ENCODE results near the gene EXTL1. TPM values are rescaled to one million over a fixed set of nuclear protein-coding genes. Genes with fewer than 3 reads are reported as not detected.

Gene EXTL1
- polyA plus RNA-seq, 1 donor: 0.82 TPM

DNA sequence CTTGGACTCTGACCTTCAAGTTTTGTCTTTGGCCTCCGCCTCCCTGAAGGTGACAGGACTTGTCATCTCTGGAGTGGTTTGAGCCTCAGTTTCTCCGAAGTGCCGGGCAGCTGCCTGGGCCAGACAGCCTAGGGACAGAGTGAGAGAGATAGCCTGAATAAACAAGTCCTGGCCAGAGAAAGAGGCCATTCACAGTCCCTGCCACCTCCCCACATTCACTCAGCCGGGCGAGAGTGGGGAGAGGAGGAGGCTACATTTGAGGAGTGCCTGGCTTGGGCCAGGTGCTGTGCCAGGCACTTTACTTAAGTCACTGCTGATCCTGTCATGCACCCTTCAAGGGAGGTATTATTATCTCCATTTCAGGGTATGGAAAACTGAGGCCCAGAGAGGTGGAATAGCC lies 3.5 kb downstream of the EXTL1 start:
- no peaks in the 10 kb centered on the region for H3K9me3 ChIP-seq (ENCODE audit: control insufficient read depth, low read depth, low read length)
- H3K27me3 ChIP-seq (ENCODE audit: control insufficient read depth, insufficient read depth, low read length): no peaks in the 10 kb centered on the region
- WGBS (ENCODE audit: insufficient coverage, low lambda C conversion rate): no CpG with 5 or more reads among the region's 5 CpGs
- no peak for DNase-seq
- no peaks in the 10 kb centered on the region for H3K36me3 ChIP-seq (ENCODE audit: control insufficient read depth, insufficient read depth, low read length)
- H3K4me3 ChIP-seq (ENCODE audit: low read length): no peak overlapping the region
- H3K4me1 ChIP-seq (ENCODE audit: control insufficient read depth, insufficient read depth, low read length): no peaks in the 10 kb centered on the region
- H3K27ac ChIP-seq (ENCODE audit: low read length): no peak overlapping the region

DNA sequence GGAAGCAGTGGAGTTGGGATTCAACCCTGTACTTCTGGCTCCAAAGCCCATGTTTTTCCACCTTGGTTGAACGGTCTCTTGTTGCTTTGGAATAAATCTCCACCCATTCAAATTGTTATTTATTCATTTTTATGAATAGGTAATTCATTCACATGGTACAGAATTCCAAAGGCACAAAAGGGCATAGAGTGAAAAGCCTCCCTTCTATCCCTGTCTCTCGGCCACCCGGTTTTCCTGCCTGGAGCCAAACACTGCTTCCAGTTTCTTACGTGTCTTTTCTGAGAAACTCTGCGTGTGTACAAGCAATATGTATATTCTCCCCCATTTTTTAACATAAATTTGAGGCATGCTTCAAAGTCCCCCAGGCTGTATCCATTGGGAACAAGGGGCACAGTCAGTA lies 3.9 kb downstream of the EXTL1 start:
- Histone ChIP-seq H3K9me3 (ENCODE audit: control insufficient read depth, low read depth, low read length) (no peaks in the 10 kb centered on the region), H3K36me3 (ENCODE audit: control insufficient read depth, insufficient read depth, low read length) (no peaks in the 10 kb centered on the region), H3K4me3 (ENCODE audit: low read length) (no peak overlapping the region), H3K27ac (ENCODE audit: low read length) (no peak overlapping the region), H3K4me1 (ENCODE audit: control insufficient read depth, insufficient read depth, low read length) (no peaks in the 10 kb centered on the region), H3K27me3 (ENCODE audit: control insufficient read depth, insufficient read depth, low read length) (no peaks in the 10 kb centered on the region)
- no CpG with 5 or more reads among the region's 5 CpGs for WGBS (ENCODE audit: insufficient coverage, low lambda C conversion rate)
- DNase-seq: no peak

DNA sequence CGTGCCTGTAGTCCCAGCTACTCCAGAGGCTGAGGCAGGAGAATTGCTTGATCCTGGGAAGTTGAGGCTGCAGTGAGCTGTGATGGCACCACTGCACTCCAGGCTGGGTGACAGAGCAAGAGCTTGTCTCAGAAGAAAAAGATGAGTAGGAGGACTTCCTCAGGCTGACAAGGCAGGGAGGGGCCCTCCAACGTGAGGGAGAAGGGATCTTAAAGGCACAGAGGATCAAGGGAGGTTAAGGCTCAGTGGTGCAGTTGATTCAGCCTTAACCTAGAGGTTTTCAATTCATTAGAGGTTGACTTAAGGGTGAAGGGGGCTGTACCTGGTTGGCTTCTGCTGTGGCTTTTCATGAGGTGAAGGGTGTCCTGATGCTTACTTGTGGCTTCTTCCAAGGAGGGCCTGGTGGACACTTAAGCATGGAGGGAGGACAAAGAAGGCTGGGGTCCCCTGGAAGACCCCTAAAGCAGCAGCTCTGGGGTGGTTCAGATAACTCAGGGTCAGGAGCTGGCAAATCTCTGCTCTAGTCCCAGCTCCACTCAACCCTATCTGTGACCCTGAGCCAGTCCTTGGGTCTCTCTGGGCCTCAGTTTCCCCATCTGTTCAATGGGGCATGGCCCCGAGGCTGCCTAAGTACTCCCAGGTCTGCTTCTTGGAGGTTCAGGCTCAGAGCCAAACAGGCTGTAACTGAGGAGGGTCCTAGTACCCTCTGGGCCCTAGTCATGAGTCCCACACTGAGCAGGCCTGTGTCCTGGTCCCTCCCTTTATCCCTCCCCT lies 6.3 kb downstream of the EXTL1 start:
- no peak overlapping the region for H3K4me3 ChIP-seq (ENCODE audit: low read length)
- H3K27me3 ChIP-seq (ENCODE audit: control insufficient read depth, insufficient read depth, low read length): no peaks in the 10 kb centered on the region
- H3K36me3 ChIP-seq (ENCODE audit: control insufficient read depth, insufficient read depth, low read length): no peaks in the 10 kb centered on the region
- H3K27ac ChIP-seq (ENCODE audit: low read length): no peak overlapping the region
- DNase-seq: no peak
- WGBS (ENCODE audit: insufficient coverage, low lambda C conversion rate): no CpG with 5 or more reads among the region's 3 CpGs
- no peaks in the 10 kb centered on the region for H3K9me3 ChIP-seq (ENCODE audit: control insufficient read depth, low read depth, low read length)
- H3K4me1 ChIP-seq (ENCODE audit: control insufficient read depth, insufficient read depth, low read length): no peaks in the 10 kb centered on the region

DNA sequence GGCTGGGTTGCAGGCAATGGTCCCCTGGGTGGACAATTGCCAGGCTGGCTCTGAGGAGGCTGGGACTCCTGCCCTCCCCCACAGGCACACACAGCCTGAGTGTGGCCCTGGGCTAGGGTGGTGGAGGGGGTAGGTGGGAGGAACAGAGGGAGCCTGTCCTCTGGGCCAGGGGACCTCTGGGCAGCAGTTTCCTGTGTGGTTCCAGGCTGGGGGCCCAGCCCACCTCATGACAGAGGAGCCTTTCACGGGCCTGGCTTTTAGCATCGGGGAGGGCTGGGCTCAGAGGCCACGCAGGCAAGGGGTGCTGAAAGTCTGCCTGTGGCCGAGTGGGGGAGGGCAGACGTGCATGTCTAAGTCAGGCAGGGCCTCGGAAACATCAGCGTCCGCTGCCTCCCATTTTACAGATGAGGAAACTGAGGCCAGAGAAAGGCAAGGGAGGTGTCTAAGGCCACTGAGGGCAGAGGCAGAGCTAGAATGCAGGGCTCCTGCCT lies 7.0 kb downstream of the EXTL1 start:
- no peak overlapping the region for H3K27ac ChIP-seq (ENCODE audit: low read length)
- H3K27me3 ChIP-seq (ENCODE audit: control insufficient read depth, insufficient read depth, low read length): no peaks in the 10 kb centered on the region
- WGBS (ENCODE audit: insufficient coverage, low lambda C conversion rate): no CpG with 5 or more reads among the region's 8 CpGs
- H3K4me3 ChIP-seq (ENCODE audit: low read length): no peak overlapping the region
- no peaks in the 10 kb centered on the region for H3K4me1 ChIP-seq (ENCODE audit: control insufficient read depth, insufficient read depth, low read length)
- DNase-seq: no peak
- no peaks in the 10 kb centered on the region for H3K36me3 ChIP-seq (ENCODE audit: control insufficient read depth, insufficient read depth, low read length)
- no peaks in the 10 kb centered on the region for H3K9me3 ChIP-seq (ENCODE audit: control insufficient read depth, low read depth, low read length)

DNA sequence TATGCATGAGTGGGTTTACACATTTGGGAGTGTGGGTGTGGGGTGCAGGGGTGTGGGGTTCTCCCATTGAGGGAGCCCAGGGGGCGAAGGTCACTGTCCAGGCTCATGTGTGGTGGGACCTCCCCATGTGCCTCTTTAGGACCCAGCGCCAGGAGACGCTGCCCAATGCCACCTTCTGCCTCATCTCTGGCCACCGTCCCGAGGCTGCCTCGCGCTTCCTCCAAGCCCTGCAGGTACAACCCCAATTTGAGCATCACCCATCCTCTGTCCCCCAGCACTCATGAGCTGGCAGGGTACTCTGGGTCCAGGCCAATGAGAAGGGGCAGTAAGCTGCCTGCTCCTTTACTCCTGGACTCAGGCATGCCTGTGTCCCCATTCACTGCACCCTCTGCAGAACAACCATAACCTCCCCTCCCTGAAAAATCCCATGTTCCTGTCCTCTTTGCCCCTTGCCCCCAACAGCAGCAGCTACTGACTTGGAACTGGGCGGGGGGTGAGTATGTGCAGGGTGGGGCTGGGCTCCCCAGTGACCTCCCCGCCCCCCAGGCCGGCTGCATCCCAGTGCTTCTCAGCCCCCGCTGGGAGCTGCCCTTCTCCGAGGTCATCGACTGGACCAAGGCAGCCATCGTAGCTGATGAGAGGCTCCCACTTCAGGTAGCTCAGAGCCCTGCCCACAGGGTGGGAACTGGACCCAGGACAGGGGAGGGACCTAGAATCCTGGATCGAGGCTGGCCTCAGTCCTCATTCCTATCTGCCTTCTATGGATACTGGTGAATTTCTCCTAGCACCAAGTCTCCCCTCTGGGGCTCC lies 7.7 kb downstream of the EXTL1 start:
- no peak for DNase-seq
- no peak overlapping the region for H3K4me3 ChIP-seq (ENCODE audit: low read length)
- WGBS (ENCODE audit: insufficient coverage, low lambda C conversion rate): no CpG with 5 or more reads among the region's 15 CpGs
- no peaks in the 10 kb centered on the region for H3K4me1 ChIP-seq (ENCODE audit: control insufficient read depth, insufficient read depth, low read length)
- H3K36me3 ChIP-seq (ENCODE audit: control insufficient read depth, insufficient read depth, low read length): no peaks in the 10 kb centered on the region
- no peak overlapping the region for H3K27ac ChIP-seq (ENCODE audit: low read length)
- H3K9me3 ChIP-seq (ENCODE audit: control insufficient read depth, low read depth, low read length): no peaks in the 10 kb centered on the region
- no peaks in the 10 kb centered on the region for H3K27me3 ChIP-seq (ENCODE audit: control insufficient read depth, insufficient read depth, low read length)

DNA sequence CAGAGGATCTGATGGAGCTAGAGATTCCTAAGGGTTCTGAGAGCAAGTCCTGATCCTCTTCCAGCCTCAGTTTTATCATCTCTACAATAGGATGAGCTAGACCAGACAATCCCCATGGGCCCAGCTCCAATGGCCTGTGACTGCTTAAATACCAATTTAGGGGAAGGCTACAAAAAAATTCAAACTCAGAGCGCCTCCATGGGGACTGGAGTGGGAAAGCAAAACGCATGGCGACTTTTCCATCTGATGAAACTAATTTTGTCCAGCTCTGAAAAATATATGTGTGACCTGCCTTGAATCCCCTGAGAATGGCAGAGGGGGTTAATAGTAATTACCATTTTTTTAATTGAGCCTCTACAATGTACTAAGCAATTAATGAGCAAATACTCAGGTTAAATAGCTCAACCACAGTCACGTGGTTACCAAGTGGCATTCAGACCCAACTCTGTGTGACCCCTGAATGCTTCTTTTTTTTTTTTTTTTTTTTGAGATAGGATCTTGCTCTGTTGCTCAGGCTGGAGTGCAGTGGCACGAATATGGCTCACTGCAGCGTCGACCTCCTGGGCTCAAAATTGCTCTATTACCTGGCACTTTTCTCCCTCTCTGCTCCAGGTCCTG lies 8.4 kb downstream of the EXTL1 start:
- WGBS (ENCODE audit: insufficient coverage, low lambda C conversion rate): no CpG with 5 or more reads among the region's 7 CpGs
- Histone ChIP-seq H3K36me3 (ENCODE audit: control insufficient read depth, insufficient read depth, low read length) (no peaks in the 10 kb centered on the region), H3K27ac (ENCODE audit: low read length) (no peak overlapping the region), H3K9me3 (ENCODE audit: control insufficient read depth, low read depth, low read length) (peaks cover under 1% of the 10 kb centered on the region), H3K4me1 (ENCODE audit: control insufficient read depth, insufficient read depth, low read length) (peaks cover 5% of the 10 kb centered on the region), H3K27me3 (ENCODE audit: control insufficient read depth, insufficient read depth, low read length) (no peaks in the 10 kb centered on the region), H3K4me3 (ENCODE audit: low read length) (no peak overlapping the region)
- DNase-seq: no peak

DNA sequence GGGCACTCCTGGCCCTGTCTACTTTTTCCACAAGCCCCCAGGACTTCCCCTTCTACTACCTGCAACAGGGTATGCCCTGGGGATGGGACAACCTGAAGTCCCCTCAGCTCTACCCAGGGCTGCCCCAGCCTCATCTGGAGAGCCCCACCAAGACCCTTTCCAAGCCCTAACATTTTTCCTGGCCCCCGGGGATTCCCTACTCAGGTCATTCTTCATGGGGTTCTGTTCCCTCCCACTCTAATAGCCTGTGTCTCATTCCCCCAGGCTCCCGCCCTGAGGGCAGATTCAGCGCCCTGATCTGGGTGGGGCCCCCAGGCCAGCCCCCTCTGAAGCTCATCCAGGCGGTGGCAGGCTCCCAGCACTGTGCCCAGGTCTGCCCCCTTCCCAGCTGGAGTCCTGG lies 9.6 kb downstream of the EXTL1 start:
- H3K9me3 ChIP-seq (ENCODE audit: control insufficient read depth, low read depth, low read length): peaks cover 4% of the 10 kb centered on the region
- no CpG with 5 or more reads among the region's 4 CpGs for WGBS (ENCODE audit: insufficient coverage, low lambda C conversion rate)

DNA sequence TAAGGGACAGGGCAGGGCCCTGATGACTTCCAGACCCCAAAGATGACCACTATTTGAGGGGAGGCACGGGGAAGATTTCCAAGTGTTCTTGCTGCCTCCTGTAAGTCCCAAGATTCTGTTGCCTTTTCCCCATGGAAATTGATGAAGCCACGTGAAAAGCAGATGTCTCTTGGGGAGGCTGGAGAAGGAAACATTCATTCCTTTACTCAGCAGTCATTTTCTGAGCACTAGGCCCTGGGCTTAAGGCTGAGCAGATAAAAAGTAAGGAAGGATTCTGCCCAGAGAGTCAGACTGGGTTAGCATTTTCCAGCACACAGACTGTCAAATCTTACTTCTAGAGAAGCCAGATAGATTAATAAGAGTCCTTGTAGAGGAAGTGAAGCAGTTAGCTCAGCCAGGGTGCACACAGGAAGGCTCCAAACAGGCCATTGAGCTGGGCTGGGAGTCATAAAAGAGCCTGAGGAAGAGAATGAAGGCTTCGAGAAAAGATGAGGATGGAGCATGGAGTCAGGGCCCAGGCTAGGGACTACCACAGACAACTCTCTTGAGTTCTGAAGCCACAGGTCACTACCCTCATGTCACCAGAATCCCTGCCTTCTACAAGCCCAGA lies 10.1 kb downstream of the EXTL1 start:
- no CpG with 5 or more reads among the region's 3 CpGs for WGBS (ENCODE audit: insufficient coverage, low lambda C conversion rate)
- no peaks in the 10 kb centered on the region for H3K36me3 ChIP-seq (ENCODE audit: control insufficient read depth, insufficient read depth, low read length)
- DNase-seq: no peak

More for the DNA sequence above, 9.6 kb downstream of the EXTL1 start:
- no peak overlapping the region for H3K4me3 ChIP-seq (ENCODE audit: low read length)
- no peak overlapping the region for H3K27ac ChIP-seq (ENCODE audit: low read length)
- DNase-seq: no peak
- no peaks in the 10 kb centered on the region for H3K36me3 ChIP-seq (ENCODE audit: control insufficient read depth, insufficient read depth, low read length)
- peaks cover 10% of the 10 kb centered on the region for H3K4me1 ChIP-seq (ENCODE audit: control insufficient read depth, insufficient read depth, low read length)
- no peaks in the 10 kb centered on the region for H3K27me3 ChIP-seq (ENCODE audit: control insufficient read depth, insufficient read depth, low read length)

DNA sequence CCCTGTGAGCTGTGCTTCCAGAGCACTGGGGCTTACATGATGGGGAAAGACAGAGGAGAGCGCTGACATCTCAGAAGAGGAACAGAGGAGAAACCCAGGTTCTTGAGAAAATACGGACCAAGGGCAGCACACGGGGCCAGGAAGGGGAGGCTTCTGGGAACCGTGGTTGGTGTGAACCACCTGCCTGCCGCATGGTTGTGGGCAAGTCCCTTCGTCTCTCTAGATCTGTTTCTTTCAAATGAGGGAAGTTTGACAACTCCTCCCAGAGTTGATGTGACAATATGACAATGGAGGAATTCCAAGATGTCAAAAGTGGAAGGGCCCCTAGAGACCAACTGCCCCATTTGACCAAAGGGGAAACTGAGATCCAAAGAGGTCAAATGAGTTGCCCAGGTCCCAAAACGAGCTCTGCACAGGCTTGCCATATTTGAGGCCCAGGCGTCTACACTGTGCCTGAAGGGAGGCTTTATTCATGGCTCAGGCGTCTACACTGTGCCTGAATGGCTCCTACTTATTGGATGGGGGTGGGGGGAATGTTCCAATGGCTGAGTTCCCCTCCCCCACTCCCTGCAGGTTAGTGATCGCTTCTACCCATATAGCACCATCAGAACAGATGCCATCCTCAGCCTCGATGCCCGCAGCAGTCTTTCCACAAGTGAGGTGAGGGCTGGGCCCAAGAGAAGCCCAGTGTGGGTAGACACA lies 11.2 kb downstream of the EXTL1 start:
- DNase-seq: no peak
- no CpG with 5 or more reads among the region's 12 CpGs for WGBS (ENCODE audit: insufficient coverage, low lambda C conversion rate)

More for the DNA sequence above, 10.1 kb downstream of the EXTL1 start:
- H3K27ac ChIP-seq (ENCODE audit: low read length): no peak overlapping the region
- H3K27me3 ChIP-seq (ENCODE audit: control insufficient read depth, insufficient read depth, low read length): no peaks in the 10 kb centered on the region
- H3K4me1 ChIP-seq (ENCODE audit: control insufficient read depth, insufficient read depth, low read length): peaks cover 14% of the 10 kb centered on the region
- peaks cover 4% of the 10 kb centered on the region for H3K9me3 ChIP-seq (ENCODE audit: control insufficient read depth, low read depth, low read length)
- no peak overlapping the region for H3K4me3 ChIP-seq (ENCODE audit: low read length)

More for the DNA sequence above, 11.2 kb downstream of the EXTL1 start:
- H3K4me1 ChIP-seq (ENCODE audit: control insufficient read depth, insufficient read depth, low read length): peaks cover 17% of the 10 kb centered on the region
- no peak overlapping the region for H3K27ac ChIP-seq (ENCODE audit: low read length)
- H3K9me3 ChIP-seq (ENCODE audit: control insufficient read depth, low read depth, low read length): peaks cover 4% of the 10 kb centered on the region
- H3K4me3 ChIP-seq (ENCODE audit: low read length): no peak overlapping the region
- no peaks in the 10 kb centered on the region for H3K27me3 ChIP-seq (ENCODE audit: control insufficient read depth, insufficient read depth, low read length)
- no peaks in the 10 kb centered on the region for H3K36me3 ChIP-seq (ENCODE audit: control insufficient read depth, insufficient read depth, low read length)

Data from large intestine (tissue), 3 donors.